BE2C (cell line): ENCODE data around the gene CRYGN.

ENCODE experiments used
- DNase-seq: peaks from one replicate; pipeline ENCODE4 v3.0.0-alpha.2; 2020
- H3K27me3 ChIP-seq: fragments of 250-450 bp; sonication (Bioruptor Pico); 2 replicates; pipeline ENCODE4 v1.5.1; 2020; ENCODE audit warnings: mild to moderate bottlenecking
- H3K36me3 ChIP-seq: fragments of 250-450 bp; sonication (Bioruptor Pico); 2 replicates; pipeline ENCODE4 v1.5.1; 2020; ENCODE audit warnings: mild to moderate bottlenecking
- H3K4me1 ChIP-seq: fragments of 250-450 bp; sonication (Bioruptor Pico); 2 replicates; pipeline ENCODE4 v1.5.1; 2020
- H3K4me3 ChIP-seq: 2 replicates; pipeline ENCODE4 v1.5.1; 2011; ENCODE audit warnings: low read depth, low read length
- H3K9me3 ChIP-seq: fragments of 250-450 bp; sonication (Bioruptor Pico); 2 replicates; pipeline ENCODE4 v1.5.1; 2020
- TF ChIP-seq, protein P1 (sequence below): IDR thresholded peaks from 2 replicates; pipeline ENCODE4 v1.5.1; 2012; ENCODE audit warnings: mild to moderate bottlenecking, low read depth, low read length

The CRYGN gene

DNA sequence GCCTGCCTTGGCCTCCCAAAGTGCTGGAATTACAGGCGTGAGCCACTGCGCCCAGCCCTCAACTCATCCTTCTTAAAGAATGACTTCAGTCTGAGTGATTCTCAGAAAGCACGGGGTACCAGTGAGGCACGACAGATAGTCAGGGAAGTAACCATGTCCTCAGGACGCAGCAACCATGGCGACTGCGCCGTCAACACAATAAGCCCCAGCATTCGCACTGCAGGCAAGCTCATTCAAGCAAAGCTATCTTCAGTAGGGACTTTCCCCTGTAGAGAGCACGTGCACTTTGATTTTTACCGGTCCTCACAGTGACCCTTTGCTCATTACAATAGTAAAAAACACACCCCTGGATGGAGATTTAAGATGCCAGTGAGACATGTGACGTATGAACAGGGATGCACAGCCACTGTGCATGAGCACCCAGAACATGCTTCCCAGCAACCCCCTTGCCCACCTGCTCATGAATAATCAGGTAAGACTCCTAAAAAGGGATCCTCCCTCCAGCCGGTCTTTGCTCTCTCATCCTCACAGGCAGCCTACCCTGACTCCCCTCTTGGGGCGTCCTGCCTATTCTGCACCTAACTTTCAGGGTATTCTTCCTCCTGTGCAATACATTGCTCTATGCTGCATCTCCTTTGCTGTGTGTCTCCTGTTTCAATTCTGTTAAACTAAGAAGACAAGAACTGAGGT, 39.2 kb downstream of the CRYGN start:
- no peak for DNase-seq
- no peaks in the 10 kb centered on the region for H3K36me3 ChIP-seq
- H3K4me1 ChIP-seq: no peaks in the 10 kb centered on the region
- H3K9me3 ChIP-seq: no peaks in the 10 kb centered on the region; the same call in 1 of the 2 replicates
- TF ChIP-seq, protein P1, sequence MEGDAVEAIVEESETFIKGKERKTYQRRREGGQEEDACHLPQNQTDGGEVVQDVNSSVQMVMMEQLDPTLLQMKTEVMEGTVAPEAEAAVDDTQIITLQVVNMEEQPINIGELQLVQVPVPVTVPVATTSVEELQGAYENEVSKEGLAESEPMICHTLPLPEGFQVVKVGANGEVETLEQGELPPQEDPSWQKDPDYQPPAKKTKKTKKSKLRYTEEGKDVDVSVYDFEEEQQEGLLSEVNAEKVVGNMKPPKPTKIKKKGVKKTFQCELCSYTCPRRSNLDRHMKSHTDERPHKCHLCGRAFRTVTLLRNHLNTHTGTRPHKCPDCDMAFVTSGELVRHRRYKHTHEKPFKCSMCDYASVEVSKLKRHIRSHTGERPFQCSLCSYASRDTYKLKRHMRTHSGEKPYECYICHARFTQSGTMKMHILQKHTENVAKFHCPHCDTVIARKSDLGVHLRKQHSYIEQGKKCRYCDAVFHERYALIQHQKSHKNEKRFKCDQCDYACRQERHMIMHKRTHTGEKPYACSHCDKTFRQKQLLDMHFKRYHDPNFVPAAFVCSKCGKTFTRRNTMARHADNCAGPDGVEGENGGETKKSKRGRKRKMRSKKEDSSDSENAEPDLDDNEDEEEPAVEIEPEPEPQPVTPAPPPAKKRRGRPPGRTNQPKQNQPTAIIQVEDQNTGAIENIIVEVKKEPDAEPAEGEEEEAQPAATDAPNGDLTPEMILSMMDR: no peak
- H3K4me3 ChIP-seq: no peak overlapping the region
- H3K27me3 ChIP-seq: no peaks in the 10 kb centered on the region

DNA sequence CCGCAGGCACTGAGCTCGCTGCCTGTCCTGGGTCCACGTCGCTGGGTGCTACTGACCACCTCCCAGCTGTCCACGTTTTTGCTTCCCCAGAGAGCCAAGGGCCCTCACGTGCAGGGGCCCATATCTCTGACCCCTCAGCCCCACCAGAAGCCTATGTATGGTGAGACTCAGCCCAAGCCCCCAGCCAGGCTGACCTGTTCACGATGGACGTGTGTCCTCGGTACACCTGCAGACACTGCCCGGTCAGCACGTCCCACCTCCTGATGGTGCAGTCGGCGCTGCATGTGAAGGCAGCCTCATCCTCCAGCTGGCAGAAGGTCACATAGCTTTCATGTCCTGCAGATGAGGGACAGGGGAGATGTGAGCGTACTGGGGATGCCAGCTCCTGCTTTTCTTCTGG, 40.0 kb downstream of the CRYGN start:
- H3K4me1 ChIP-seq: no peaks in the 10 kb centered on the region
- H3K27me3 ChIP-seq: no peaks in the 10 kb centered on the region
- no peak for DNase-seq
- no peaks in the 10 kb centered on the region; the same call in 1 of the 2 replicates for H3K9me3 ChIP-seq
- H3K36me3 ChIP-seq: no peaks in the 10 kb centered on the region
- TF ChIP-seq, protein P1: no peak
- H3K4me3 ChIP-seq: no peak overlapping the region

- Histone ChIP-seq H3K36me3 (no peaks in the 10 kb centered on the region), H3K4me1 (no peaks in the 10 kb centered on the region), H3K9me3 (no peaks in the 10 kb centered on the region; the same call in 1 of the 2 replicates), H3K4me3 (no peak overlapping the region), H3K27me3 (no peaks in the 10 kb centered on the region)
- TF ChIP-seq, protein P1: no peak
- DNase-seq: no peak
These were observed 40.7 kb downstream of the CRYGN start for GRCh38 chr7:151399305-151399601.

GRCh38 chr7:151398446-151399304, 41.3 kb downstream of the CRYGN start:
- Histone ChIP-seq H3K36me3 (no peaks in the 10 kb centered on the region), H3K4me3 (no peak overlapping the region), H3K27me3 (no peaks in the 10 kb centered on the region), H3K4me1 (no peaks in the 10 kb centered on the region), H3K9me3 (no peaks in the 10 kb centered on the region; the same call in 1 of the 2 replicates)
- no peak for DNase-seq
- TF ChIP-seq, protein P1: no peak

- TF ChIP-seq, protein P1: no peak
- Histone ChIP-seq H3K4me1 (no peaks in the 10 kb centered on the region), H3K27me3 (no peaks in the 10 kb centered on the region), H3K4me3 (no peak overlapping the region), H3K36me3 (no peaks in the 10 kb centered on the region), H3K9me3 (no peaks in the 10 kb centered on the region; the same call in 1 of the 2 replicates)
- DNase-seq: no peak
These were observed 42.9 kb downstream of the CRYGN start for GRCh38 chr7:151397026-151397425.

DNA sequence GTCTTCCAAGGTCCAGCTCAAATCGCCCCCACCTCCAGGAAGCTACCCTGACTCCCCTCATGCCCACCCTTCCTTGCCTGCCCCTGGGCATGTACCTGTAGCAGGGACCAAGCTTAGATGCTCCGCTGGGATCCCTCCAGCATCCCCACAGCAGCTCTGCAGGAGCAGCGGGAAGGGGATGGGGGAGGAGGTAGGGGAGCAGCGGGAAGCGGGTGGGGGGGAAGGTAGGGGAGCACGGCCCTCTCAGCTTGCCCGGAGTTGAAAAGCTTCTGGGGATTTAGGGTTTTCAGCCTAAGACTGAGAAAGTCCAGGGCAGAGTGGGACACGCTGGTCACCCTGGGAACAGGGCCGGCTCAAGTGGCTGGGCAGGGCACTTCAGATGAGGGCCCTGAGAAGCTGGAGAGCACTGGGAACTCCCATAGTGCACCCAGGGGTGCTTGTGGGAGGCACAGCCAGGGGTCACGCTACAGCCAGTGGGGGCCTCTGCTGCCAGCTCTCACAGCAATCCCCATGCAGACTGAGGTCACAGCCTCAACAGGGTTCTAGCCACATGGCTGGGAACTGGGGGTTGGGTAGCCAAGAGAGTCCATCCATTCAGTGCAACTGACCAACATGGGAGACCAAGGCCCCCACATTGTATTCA, 43.5 kb downstream of the CRYGN start:
- Histone ChIP-seq H3K9me3 (no peaks in the 10 kb centered on the region; the same call in 1 of the 2 replicates), H3K27me3 (no peaks in the 10 kb centered on the region), H3K36me3 (no peaks in the 10 kb centered on the region), H3K4me3 (no peak overlapping the region), H3K4me1 (no peaks in the 10 kb centered on the region)
- no peak for DNase-seq
- TF ChIP-seq, protein P1: no peak
